Spleen (tissue), 7 donors: ENCODE measurements around the gene PROB1.

ENCODE experiments used
- CTCF ChIP-seq, 11 experiments: fragments of 200-600 bp in 7 of 11; fragments of 450-650 bp in 4 of 11; sonication (generic) in 4 of 11; IDR thresholded peaks in 8 of 11; conservative IDR thresholded peaks in 3 of 11; 1 replicate in 7 of 11; 2 replicates in 4 of 11; pipeline versions ENCODE4 v1.4.0 to v1.8.0; 2016 to 2021; ENCODE audit warnings: antibody characterized with exemption in 11 of 11, inconsistent platforms in 4 of 11, mild to moderate bottlenecking in 1 of 11
- POLR2A ChIP-seq, 3 donors: fragments of 450-650 bp; IDR thresholded peaks; one replicate each; pipeline ENCODE4 v1.5.1; 2017; ENCODE audit warnings: antibody characterized with exemption in 3 of 3, mild to moderate bottlenecking in 1 of 3
- POLR2AphosphoS5 ChIP-seq, 3 donors: sonication (generic); formaldehyde crosslinking; IDR thresholded peaks; one replicate each; pipeline ENCODE4 v1.5.1; 2017; ENCODE audit warnings: antibody characterized with exemption in 3 of 3
- donor health status: DM: no; HTN: no; CAD: no; lungs with moderate emphysema.
- donor health status: DM: no; HTN: no; CAD: no.
- donor health status: DM: no; HTN: no; CAD: no.

GRCh38 chr5:139379626-139380449 lies 15.1 kb downstream of the PROB1 start:
- TF ChIP-seq CTCF (IDR thresholded peaks at IDR 0.05 in 8 of 11, conservative IDR thresholded peaks at IDR 0.05 in 3 of 11) (no peak), POLR2AphosphoS5 (IDR thresholded peaks at IDR 0.05) (no peak), POLR2A (IDR thresholded peaks at IDR 0.05) (no peak)
